PC-9 (cell line): ENCODE data around the gene FAXC. TPM values are rescaled to one million over a fixed set of nuclear protein-coding genes. Genes with fewer than 3 reads are reported as not detected.

Experiments used
- BruUV-seq: library from RNA; stranded (reverse); fragments of 400-500 nt; replicated peaks from 2 replicates; lab custom pipeline; 2021; lab: Mats Ljungman, UMichigan
- CTCF ChIA-PET: fragments of 300-600 bp; sonication (Branson Sonifier 250); formaldehyde crosslinking; loops from one replicate; lab custom pipeline; 2022; ENCODE audit warnings: antibody characterized with exemption; lab: Charles Lee
- POLR2A ChIA-PET: fragments of 300-600 bp; sonication (Branson Sonifier 250); formaldehyde crosslinking; loops from one replicate; lab custom pipeline; 2022; ENCODE audit warnings: antibody characterized with exemption; ENCODE audit not compliant: unreplicated experiment; lab: Charles Lee
- DNase-seq, 2 experiments: peaks; one replicate each; pipeline versions ENCODE4 v3.0.0 to v3.0.0-alpha.2; 2015 to 2022; ENCODE audit warnings: mixed read lengths in 1 of 2
- H2AFZ ChIP-seq: fragments of 200-600 bp; sonication (generic); 2 replicates; pipeline ENCODE4 v1.8.1; 2017; ENCODE audit warnings: antibody characterized with exemption
- H3F3A ChIP-seq: fragments of 200-600 bp; sonication (generic); 2 replicates; pipeline ENCODE4 v1.8.1; 2017; ENCODE audit warnings: antibody characterized with exemption, mild to moderate bottlenecking, low read depth; ENCODE audit not compliant: insufficient read depth
- H3K27ac ChIP-seq: fragments of 200-600 bp; sonication (generic); 2 replicates; pipeline ENCODE4 v1.6.1; 2016; ENCODE audit warnings: mixed run types
- H3K27me3 ChIP-seq: fragments of 200-600 bp; sonication (generic); 2 replicates; pipeline ENCODE4 v1.6.1; 2016; ENCODE audit warnings: low read depth, mixed run types; ENCODE audit not compliant: insufficient read depth
- H3K36me3 ChIP-seq: fragments of 200-600 bp; sonication (generic); 2 replicates; pipeline ENCODE4 v1.6.1; 2016; ENCODE audit warnings: low read depth, mixed run types
- H3K4me1 ChIP-seq: fragments of 200-600 bp; sonication (generic); replicated peaks from 2 replicates; pipeline ENCODE4 v1.6.1; 2016; ENCODE audit warnings: mixed run types; ENCODE audit not compliant: insufficient read depth
- H3K4me2 ChIP-seq: fragments of 200-600 bp; sonication (generic); 2 replicates; pipeline ENCODE4 v1.6.1; 2017; ENCODE audit warnings: mixed run types
- H3K4me3 ChIP-seq: fragments of 200-600 bp; sonication (generic); 2 replicates; pipeline ENCODE4 v1.6.1; 2016; ENCODE audit warnings: mixed run types
- H3K79me2 ChIP-seq: fragments of 200-600 bp; sonication (generic); 2 replicates; pipeline ENCODE4 v1.6.1; 2017; ENCODE audit warnings: low read depth, mixed run types
- H3K9me2 ChIP-seq: fragments of 200-600 bp; sonication (generic); 2 replicates; pipeline ENCODE4 v1.8.1; 2017; ENCODE audit warnings: mild to moderate bottlenecking; ENCODE audit not compliant: insufficient read depth
- H3K9me3 ChIP-seq: fragments of 200-600 bp; sonication (generic); 2 replicates; pipeline ENCODE4 v1.8.1; 2016; ENCODE audit warnings: low read depth; ENCODE audit not compliant: insufficient read depth
- H4K20me1 ChIP-seq: fragments of 200-600 bp; sonication (generic); 2 replicates; pipeline ENCODE4 v1.8.1; 2017; ENCODE audit not compliant: insufficient read depth
- CTCF ChIP-seq: fragments of 200-600 bp; sonication (generic); conservative IDR thresholded peaks from 2 replicates; pipeline ENCODE4 v1.6.1; 2017; ENCODE audit warnings: mixed run types, antibody characterized with exemption, mild to moderate bottlenecking, moderate library complexity
- EZH2 ChIP-seq: fragments of 200-600 bp; sonication (generic); IDR thresholded peaks from 2 replicates; pipeline ENCODE4 v1.8.0; 2017; ENCODE audit warnings: antibody characterized with exemption, low read depth
- intact Hi-C: fragments of 100-400 bp; cut with micrococcal nuclease; formaldehyde crosslinking; loops from one replicate; pipeline ENCODE4 v1.10.0; 2022; ENCODE audit not compliant: unreplicated experiment
- total RNA-seq: library from RNA; stranded (reverse); gene quantifications from 2 replicates; pipeline ENCODE4 v1.2.3, GENCODE V29; 2021

Gene FAXC
- total RNA-seq, 1 experiment from 2014 or later, result 3.3 TPM

- BruUV-seq, result no TSS peak
- Histone ChIP-seq H4K20me1 (no peaks in the 10 kb centered on the region), H3K27me3 (no peaks in the 10 kb centered on the region), H3K4me3 (no peak overlapping the region), H3F3A (no peaks in the 10 kb centered on the region), H3K4me1 (no peaks in the 10 kb centered on the region), H3K79me2 (no peaks in the 10 kb centered on the region), H3K36me3 (no peaks in the 10 kb centered on the region), H3K27ac (no peak overlapping the region), H3K4me2 (no peak overlapping the region), H3K9me2 (peaks cover 3% of the 10 kb centered on the region; the same call in 1 of the 2 replicates), H2AFZ (no peak overlapping the region), H3K9me3 (no peaks in the 10 kb centered on the region)
- CTCF ChIA-PET, result no interaction called here
- POLR2A ChIA-PET, result interaction anchor here (0.5 kb wide), 1 partner anchor 182 kb away, joined by 5 read pairs; no protein-coding TSS in a partner anchor
- DNase-seq, result no peak
- TF ChIP-seq EZH2 (no peak), CTCF (no peak)
- intact Hi-C loops, result no loop called here
These were observed 44.4 kb downstream of the FAXC start for GRCh38 chr6:99305021-99305554.

GRCh38 chr6:99297415-99297814 is 52.1 kb downstream of the FAXC start:
- no peaks in the 10 kb centered on the region for H3F3A ChIP-seq
- H3K4me3 ChIP-seq, result no peak overlapping the region
- no peaks in the 10 kb centered on the region for H3K4me1 ChIP-seq
- no peaks in the 10 kb centered on the region for H3K27me3 ChIP-seq
- CTCF ChIA-PET, result no interaction called here
- H3K27ac ChIP-seq, result no peak overlapping the region
- intact Hi-C loops, result no loop called here
- POLR2A ChIA-PET, result no interaction called here
- H2AFZ ChIP-seq, result no peak overlapping the region
- no peaks in the 10 kb centered on the region for H3K9me3 ChIP-seq
- H3K4me2 ChIP-seq, result no peak overlapping the region
- no peak for DNase-seq
- no peaks in the 10 kb centered on the region for H3K36me3 ChIP-seq
- no TSS peak for BruUV-seq
- no peaks in the 10 kb centered on the region for H3K79me2 ChIP-seq
- no peaks in the 10 kb centered on the region for H3K9me2 ChIP-seq
- TF ChIP-seq CTCF, result no peak
- TF ChIP-seq EZH2, result no peak
- H4K20me1 ChIP-seq, result no peaks in the 10 kb centered on the region

GRCh38 chr6:99297006-99297405 is 52.5 kb downstream of the FAXC start:
- Histone ChIP-seq H3K4me3 (no peak overlapping the region), H3K36me3 (no peaks in the 10 kb centered on the region), H3K9me2 (no peaks in the 10 kb centered on the region), H3K27me3 (no peaks in the 10 kb centered on the region), H3K79me2 (no peaks in the 10 kb centered on the region), H4K20me1 (no peaks in the 10 kb centered on the region), H3K27ac (no peak overlapping the region), H3K4me1 (no peaks in the 10 kb centered on the region), H2AFZ (no peak overlapping the region), H3F3A (no peaks in the 10 kb centered on the region), H3K4me2 (no peak overlapping the region), H3K9me3 (no peaks in the 10 kb centered on the region)
- CTCF ChIA-PET, result no interaction called here
- intact Hi-C loops, result no loop called here
- TF ChIP-seq EZH2, result no peak
- no peak for TF ChIP-seq CTCF
- POLR2A ChIA-PET, result no interaction called here
- no TSS peak for BruUV-seq
- DNase-seq, result no peak
